ENCODE measurements around the gene FBLN2.

FBLN2 gene

GRCh38 chr3:13608969-13609725 lies 60.2 kb downstream of the FBLN2 start:
- DNase-seq = no peak

GRCh38 chr3:13610006-13610570 lies 61.2 kb downstream of the FBLN2 start:
- DNase-seq = no peak

GRCh38 chr3:13611221-13611620 lies 62.3 kb downstream of the FBLN2 start:
- DNase-seq = no peak

GRCh38 chr3:13612829-13613228 lies 63.9 kb downstream of the FBLN2 start:
- no peak for DNase-seq

GRCh38 chr3:13613343-13614190 lies 64.6 kb downstream of the FBLN2 start:
- no peak for DNase-seq

GRCh38 chr3:13614607-13615006 lies 65.7 kb downstream of the FBLN2 start:
- no peak for DNase-seq

DNA sequence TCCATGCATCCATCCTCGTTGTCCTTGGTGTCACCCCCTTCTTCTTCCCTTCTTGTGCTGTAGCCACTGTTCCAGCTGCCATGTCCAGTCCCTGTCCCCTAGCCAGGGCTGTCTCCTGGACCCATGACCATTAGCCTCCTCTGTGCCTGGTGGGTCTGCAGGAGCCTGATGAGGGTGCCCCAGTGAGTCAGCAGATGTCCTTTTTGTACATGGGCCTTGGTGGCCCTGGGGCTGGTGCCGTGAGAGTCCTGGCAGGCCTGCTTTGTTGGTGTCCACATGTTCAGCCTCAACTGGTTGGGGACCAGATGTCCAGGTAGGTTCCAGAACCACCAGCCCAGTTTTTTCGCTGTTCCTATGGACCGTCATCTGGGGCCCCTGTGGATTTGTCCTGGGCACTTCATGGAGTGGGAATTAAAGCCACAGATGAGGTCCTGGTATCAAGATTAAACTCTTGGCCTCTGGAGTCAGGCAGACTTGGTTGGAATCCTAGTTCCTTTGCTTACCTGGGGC lies 66.1 kb downstream of the FBLN2 start:
- no peak for DNase-seq

GRCh38 chr3:13616359-13616758 lies 67.4 kb downstream of the FBLN2 start:
- no peak for DNase-seq

- DNase-seq = no peak
Observed at GRCh38 chr3:13617097-13617738, 68.3 kb downstream of the FBLN2 start.

DNA sequence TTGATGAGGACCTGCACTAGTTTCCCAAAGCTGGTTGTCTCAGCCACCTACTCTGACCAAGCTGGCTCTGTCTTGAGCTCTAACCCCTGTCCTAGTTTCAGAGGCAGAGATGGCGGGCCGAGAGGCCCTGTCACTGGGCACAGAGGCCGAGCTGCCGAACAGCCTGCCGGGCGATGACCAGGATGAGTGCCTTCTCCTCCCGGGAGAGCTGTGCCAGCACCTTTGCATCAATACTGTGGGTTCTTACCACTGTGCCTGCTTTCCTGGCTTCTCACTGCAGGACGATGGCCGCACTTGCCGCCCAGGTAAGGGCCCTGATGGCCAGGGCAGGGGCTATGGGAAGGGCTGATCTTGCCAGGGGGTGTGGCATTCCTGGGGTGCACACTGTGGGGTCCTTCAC lies 69.1 kb downstream of the FBLN2 start:
- no peak for DNase-seq

DNA sequence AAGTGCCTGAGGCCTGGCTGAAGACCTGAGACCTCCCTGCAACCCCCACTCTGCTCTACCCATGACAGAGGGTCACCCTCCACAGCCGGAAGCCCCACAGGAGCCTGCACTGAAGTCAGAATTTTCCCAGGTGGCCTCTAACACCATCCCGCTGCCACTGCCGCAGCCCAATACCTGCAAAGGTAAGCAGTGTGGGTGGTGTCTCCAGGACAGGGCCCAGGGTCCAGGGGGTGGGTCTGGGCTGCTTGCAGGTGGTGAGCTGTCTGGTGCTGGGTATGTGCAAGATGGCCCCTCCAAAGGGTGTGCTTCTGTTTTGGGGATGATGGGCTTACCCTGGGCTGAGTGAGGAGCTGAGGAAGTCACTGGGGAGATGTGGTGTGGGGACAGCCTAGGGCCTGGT lies 69.9 kb downstream of the FBLN2 start:
- DNase-seq = no peak

DNA sequence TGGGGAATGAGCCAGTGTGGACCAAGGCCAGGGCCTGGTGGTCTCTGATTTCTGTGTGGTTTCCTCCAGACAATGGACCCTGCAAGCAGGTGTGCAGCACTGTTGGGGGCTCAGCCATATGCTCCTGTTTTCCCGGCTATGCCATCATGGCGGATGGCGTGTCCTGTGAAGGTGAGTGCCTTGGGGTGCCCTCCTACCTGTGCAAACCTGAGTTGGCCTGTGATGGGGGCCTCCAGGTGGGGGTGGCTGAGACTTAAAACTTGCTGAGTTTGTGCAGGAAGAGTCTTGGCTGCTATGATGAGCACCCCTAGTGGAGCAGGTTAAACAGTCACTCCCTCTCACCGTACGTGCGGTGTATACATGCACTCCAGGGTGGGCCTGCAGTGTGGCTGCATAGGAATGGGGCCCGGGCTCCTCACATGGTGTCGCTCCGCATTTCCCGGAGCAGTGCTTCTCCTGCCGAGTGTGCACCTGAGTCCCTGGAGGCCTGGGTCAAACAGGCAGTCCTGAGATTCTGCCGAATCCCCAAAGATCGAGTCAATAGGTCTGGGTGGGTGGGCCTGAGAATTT lies 70.8 kb downstream of the FBLN2 start:
- DNase-seq = no peak

DNA sequence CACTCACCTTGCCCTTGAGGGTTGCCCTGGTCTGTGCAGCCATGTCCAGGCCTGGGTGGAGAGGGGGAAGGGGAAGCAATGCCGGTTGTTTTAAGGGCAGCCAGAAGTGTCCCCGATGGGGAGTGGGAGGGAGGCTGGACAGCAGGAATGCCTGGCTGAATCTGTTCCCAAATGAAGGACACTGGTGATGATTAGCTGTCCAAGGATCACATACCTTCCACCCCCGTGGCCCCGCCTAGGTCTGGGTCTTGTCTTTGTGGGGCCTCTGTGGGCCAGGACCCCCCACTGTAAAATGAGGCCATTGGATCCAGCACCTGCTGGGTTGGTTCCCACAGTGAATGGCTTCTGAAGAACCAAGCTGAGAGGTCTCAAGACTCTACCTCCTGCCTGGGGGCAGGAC lies 71.4 kb downstream of the FBLN2 start:
- DNase-seq = no peak

GRCh38 chr3:13620776-13621365 lies 71.9 kb downstream of the FBLN2 start:
- no peak for DNase-seq

- DNase-seq = no peak
Observed at GRCh38 chr3:13621381-13622221, 72.7 kb downstream of the FBLN2 start.

DNA sequence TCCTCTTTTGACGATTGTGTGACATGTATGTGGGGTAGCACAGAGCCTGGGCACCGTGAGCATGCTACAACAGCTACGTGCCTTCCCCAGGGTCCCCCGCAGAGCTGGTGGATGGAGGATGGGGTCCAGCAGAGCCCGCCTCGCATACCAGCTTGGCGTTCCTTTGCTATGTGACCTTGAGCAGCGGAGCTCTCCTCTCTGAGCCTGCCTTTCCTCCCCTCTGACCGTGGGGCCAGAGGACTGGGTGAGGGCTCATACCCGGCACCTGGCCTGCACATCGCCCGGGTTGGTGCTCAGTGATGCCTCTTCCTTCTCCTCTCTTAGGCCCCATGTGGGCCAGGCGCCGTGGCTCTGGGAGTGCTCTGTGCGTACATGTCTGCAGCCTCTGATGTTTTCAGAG lies 73.4 kb downstream of the FBLN2 start:
- DNase-seq = no peak

GRCh38 chr3:13623101-13623654 lies 74.3 kb downstream of the FBLN2 start:
- no peak for DNase-seq

GRCh38 chr3:13624021-13624420 lies 75.1 kb downstream of the FBLN2 start:
- DNase-seq = no peak

DNA sequence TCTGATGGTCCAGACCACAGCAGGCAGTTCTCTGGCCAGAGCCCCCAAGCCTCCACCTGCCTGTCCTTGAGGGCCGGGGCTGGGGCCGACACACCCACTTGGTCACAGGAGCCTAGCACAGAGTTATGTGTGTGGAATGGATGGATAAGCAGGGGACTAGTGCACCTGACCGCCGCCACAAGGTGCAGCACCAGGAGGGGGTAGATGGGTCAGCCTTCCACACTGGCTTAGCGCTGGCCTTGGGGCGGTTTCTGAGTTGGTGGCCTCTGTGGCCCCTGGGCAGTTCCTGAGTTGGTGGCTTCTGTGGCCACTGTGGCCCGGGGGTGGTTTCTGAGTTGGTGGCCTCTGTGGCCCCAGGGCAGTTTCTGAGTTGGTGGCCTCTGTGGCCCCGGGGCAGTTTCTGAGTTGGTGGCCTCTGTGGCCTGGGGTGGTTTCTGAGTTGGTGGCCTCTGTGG lies 75.8 kb downstream of the FBLN2 start:
- DNase-seq = no peak

- DNase-seq = no peak
Observed at GRCh38 chr3:13626396-13626795, 77.5 kb downstream of the FBLN2 start.

- DNase-seq = no peak
Observed at GRCh38 chr3:13626915-13627460, 78.1 kb downstream of the FBLN2 start.

Data from retina (tissue), 1 donor.